Heart left ventricle (tissue), 16 donors: ENCODE data around the gene CUX1. TPM values are rescaled to one million over a fixed set of nuclear protein-coding genes. Genes with fewer than 3 reads are reported as not detected.
A peak's percentile ranks its signal among the peaks of the same experiment; 100 is the strongest.

ENCODE experiments used
- ATAC-seq, 4 donors: fragments of 200-7000 bp; cut with Tn5 transposase; one replicate each; pipeline ENCODE4 v1.9.1; 2020 to 2022; ENCODE audit warnings: moderate library complexity in 4 of 4, mild to moderate bottlenecking in 3 of 4, moderate number of reproducible peaks in 1 of 4
- DNase-seq, 5 donors: peaks; one replicate each; pipeline ENCODE4 v3.0.0-alpha.2; 2020
- H3K27ac ChIP-seq, 12 donors: fragments of 200-600 bp; sonication (generic) in 4 of 12; one replicate each; pipeline versions ENCODE4 v1.5.0 to v1.8.0; 2016 to 2022; ENCODE audit warnings: mild to moderate bottlenecking in 2 of 12
- H3K27me3 ChIP-seq, 9 donors: fragments of 200-600 bp; sonication (generic) in 2 of 9; one replicate each; pipeline versions ENCODE4 v1.5.1 to v1.8.0; 2016 to 2022; ENCODE audit warnings: mild to moderate bottlenecking in 3 of 9
- H3K36me3 ChIP-seq, 9 donors: fragments of 200-600 bp; sonication (generic) in 2 of 9; one replicate each; pipeline versions ENCODE4 v1.5.0 to v1.8.0; 2018 to 2022; ENCODE audit warnings: mild to moderate bottlenecking in 2 of 9
- H3K4me1 ChIP-seq, 12 donors: fragments of 200-600 bp; sonication (generic) in 4 of 12; one replicate each; pipeline versions ENCODE4 v1.5.0 to v1.8.0; 2016 to 2022; ENCODE audit warnings: mild to moderate bottlenecking in 3 of 12
- H3K4me3 ChIP-seq, 12 donors: fragments of 200-600 bp; sonication (generic) in 4 of 12; one replicate each; pipeline versions ENCODE4 v1.5.0 to v1.8.0; 2017 to 2022; ENCODE audit warnings: mild to moderate bottlenecking in 9 of 12, moderate library complexity in 4 of 12
- H3K9me3 ChIP-seq, 12 donors: fragments of 200-600 bp; sonication (generic) in 4 of 12; one replicate each; pipeline versions ENCODE4 v1.5.0 to v1.8.0; 2016 to 2022; ENCODE audit warnings: mild to moderate bottlenecking in 1 of 12
- POLR2A ChIP-seq, 2 donors: fragments of 450-650 bp; IDR thresholded peaks; one replicate each; pipeline ENCODE4 v1.6.1; 2017; ENCODE audit warnings: antibody characterized with exemption in 2 of 2, mild to moderate bottlenecking in 2 of 2, moderate library complexity in 2 of 2
- WGBS, 4 donors: extraction: QIAGEN DNeasy Blood & Tissue Kit in 2 of 4; methylation state at CpG; one replicate each; pipeline versions ENCODE4 v1.1.5 to v1.1.7; 2013 to 2018; 5-methylcytosine and 5-hydroxymethylcytosine counted together
- intact Hi-C, 10 donors: fragments of 100-400 bp; cut with DNase I; formaldehyde crosslinking; loops; one replicate each; pipeline versions ENCODE4 v1.11.1 to v1.14.2; 2022
- polyA plus RNA-seq, 2 donors: library from polyadenylated mRNA; stranded (reverse); fragments of 200-250 nt; gene quantifications; one replicate each; pipeline ENCODE4 v1.2.3, GENCODE V29; 2013
- total RNA-seq, 9 donors: library from RNA; depleted of rRNA in 2 of 9; stranded (reverse); fragments of >200 nt in 2 of 9; fragmentation: NEBNext Ultra II Directional in 3 of 9; extraction: Animal tissue kit (Norgen Biotek cat#: 25700) in 3 of 9; gene quantifications; one replicate each; pipeline versions ENCODE4 v1.1.0 to v1.2.4, GENCODE V29; 2016 to 2023
- TF ChIP-seq, protein P1 (sequence below), 12 donors: fragments of 200-600 bp; sonication (generic) in 4 of 12; IDR thresholded peaks; one replicate each; pipeline versions ENCODE4 v1.5.0 to v1.8.0; 2018 to 2022; ENCODE audit warnings: antibody characterized with exemption in 12 of 12, mild to moderate bottlenecking in 5 of 12
- donor health status: ischemic (EF 13 %, LVEDD 7.1; RV severe dilation, severe dysfunction).
- donor health status: healthy with polysubstance abuse.
- donor health status: DM: no; HTN: yes; CAD: no.
- donor health status: DM: no; HTN: no; CAD: no.
- donor health status: ischemic (EF 25% LVEDD 6.9; RV normal size, moderate dysfunction).
- donor health status: ischemic (EF 25% LVEDD 5.7; RV mildly dilated, moderate dysfunction).
- donor health status: healthy.
- donor health status: DM: yes; HTN: yes; CAD: no.
- donor health status: ischemic (EF 35%, LVEDD 5.7; RV mildly dilated, moderate dysfunction).
- donor health status: nonischemic (EF 11% LVEDD 7.7; RV severe dilation, severe dysfunction).
- donor health status: DM: yes; HTN: yes; CAD: no.
- donor health status: PGD.
- donor health status: ischemic (EF 29% LVEDD 5.4; RV normal size, mild dysfunction).
- donor health status: nonischemic (EF 23%, LVEDD 6.1; RV moderate dilation, normal function).

The CUX1 gene
- total and polyA plus RNA-seq, 11 donors: 51.9 to 173 (median 122) TPM

GRCh38 chr7:101838837-101839483, 21.5 kb downstream of the CUX1 start:
- intact Hi-C loops: no loop called here
- Histone ChIP-seq H3K36me3 (no peaks in the 10 kb centered on the region), H3K4me1 (peaks cover 0 to 19% (median 4%) of the 10 kb centered on the region in 12 donors), H3K27me3 (no peaks in the 10 kb centered on the region), H3K27ac (peak overlapping the region in 7 of 12 donors; percentile 7 to 55 (median 44)), H3K9me3 (no peaks in the 10 kb centered on the region), H3K4me3 (no peak overlapping the region)
- no peak for TF ChIP-seq POLR2A (IDR thresholded peaks at IDR 0.05)
- TF ChIP-seq, protein P1, sequence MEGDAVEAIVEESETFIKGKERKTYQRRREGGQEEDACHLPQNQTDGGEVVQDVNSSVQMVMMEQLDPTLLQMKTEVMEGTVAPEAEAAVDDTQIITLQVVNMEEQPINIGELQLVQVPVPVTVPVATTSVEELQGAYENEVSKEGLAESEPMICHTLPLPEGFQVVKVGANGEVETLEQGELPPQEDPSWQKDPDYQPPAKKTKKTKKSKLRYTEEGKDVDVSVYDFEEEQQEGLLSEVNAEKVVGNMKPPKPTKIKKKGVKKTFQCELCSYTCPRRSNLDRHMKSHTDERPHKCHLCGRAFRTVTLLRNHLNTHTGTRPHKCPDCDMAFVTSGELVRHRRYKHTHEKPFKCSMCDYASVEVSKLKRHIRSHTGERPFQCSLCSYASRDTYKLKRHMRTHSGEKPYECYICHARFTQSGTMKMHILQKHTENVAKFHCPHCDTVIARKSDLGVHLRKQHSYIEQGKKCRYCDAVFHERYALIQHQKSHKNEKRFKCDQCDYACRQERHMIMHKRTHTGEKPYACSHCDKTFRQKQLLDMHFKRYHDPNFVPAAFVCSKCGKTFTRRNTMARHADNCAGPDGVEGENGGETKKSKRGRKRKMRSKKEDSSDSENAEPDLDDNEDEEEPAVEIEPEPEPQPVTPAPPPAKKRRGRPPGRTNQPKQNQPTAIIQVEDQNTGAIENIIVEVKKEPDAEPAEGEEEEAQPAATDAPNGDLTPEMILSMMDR (IDR thresholded peaks at IDR 0.05): no peak
- DNase-seq: peak in 2 of 5 donors; percentile 48 to 53
- WGBS, 4 donors: 50 to 60% (median 55%) methylated on average over 14 to 17 of the region's 17 CpGs
- peak; percentile 83 to 87 (median 86) for ATAC-seq

DNA sequence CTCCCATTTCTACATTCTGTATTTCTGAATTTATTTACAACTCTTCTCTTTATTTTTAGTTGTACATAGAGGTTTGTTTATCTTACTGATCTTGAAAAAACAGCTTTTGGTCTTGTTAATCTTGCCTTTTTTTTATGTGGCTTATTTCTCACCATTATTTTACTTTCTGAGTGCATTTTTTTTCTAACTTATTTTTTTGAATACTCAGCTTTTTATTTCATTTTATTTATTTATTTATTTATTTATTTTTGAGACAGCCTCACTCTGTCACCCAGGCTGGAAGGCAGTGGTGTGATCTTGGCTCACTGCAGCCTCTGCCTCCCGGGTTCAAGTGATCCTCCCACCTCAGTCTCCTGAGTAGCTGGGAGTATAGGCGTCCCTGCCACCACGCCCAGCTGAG, 23.9 kb downstream of the CUX1 start:
- H3K9me3 ChIP-seq: no peaks in the 10 kb centered on the region
- 79 to 89% (median 83%) methylated on average over 3 of the region's 3 CpGs for WGBS, 4 donors

DNA sequence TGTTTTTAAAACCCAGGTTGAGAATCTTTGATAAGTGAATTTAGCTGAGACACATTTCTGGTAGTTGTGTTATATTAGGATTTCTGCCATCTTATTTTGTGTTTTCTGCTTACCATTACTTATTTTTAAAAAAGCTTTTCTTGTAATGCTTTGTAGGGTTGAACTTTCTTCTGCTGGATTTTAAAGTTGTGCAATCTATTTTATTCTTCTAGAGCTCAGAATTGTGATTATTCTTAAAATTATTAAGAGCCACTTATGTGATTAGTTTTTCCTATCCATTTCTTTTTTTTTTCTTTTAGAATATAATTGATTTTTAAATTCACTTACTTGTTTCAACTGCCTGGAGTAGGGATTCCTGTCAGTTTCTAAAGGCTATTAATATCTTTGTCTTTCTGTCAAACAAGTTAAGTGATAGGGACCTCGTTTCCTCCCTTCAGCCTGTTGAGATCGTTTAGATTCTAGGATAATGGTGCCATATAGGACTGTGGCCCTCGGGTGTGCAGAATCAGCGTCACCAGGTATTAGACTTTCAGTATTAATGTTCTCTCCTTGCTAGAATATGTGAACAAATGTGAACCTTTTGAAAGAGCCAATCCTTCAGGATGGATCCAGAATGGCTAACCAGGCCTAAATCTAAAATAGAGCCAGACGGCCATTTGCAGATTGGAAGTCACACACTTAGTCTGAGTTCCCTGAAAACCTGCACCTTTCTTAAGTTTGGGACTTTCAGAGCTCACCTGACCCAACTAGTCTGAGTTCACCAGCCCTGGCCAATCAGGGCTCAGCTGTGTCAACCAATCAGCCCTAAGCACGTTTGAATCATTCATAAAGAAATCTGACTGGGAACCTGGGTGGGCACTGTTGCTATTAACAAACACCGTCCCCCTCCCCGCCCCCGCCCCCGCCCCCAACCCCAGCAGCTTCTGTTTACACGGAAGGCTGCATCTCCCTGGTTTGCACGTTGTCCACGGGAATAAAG, 26.2 kb downstream of the CUX1 start:
- Histone ChIP-seq H3K27me3 (no peaks in the 10 kb centered on the region), H3K4me1 (peaks cover 0 to 28% (median 4%) of the 10 kb centered on the region in 12 donors), H3K36me3 (no peaks in the 10 kb centered on the region), H3K27ac (no peak overlapping the region), H3K4me3 (no peak overlapping the region), H3K9me3 (peaks cover 0 to 12% (median 0%) of the 10 kb centered on the region in 12 donors)
- TF ChIP-seq POLR2A (IDR thresholded peaks at IDR 0.05): no peak
- TF ChIP-seq, protein P1 (IDR thresholded peaks at IDR 0.05): no peak
- no peak for ATAC-seq
- intact Hi-C loops: no loop called here
- DNase-seq: peak in 1 of 5 donors; percentile 9
- WGBS, 4 donors: 51 to 65% (median 59%) methylated on average over 13 of the region's 13 CpGs

More for the DNA sequence above, 23.9 kb downstream of the CUX1 start:
- H3K4me1 ChIP-seq: peaks cover 0 to 29% (median 4%) of the 10 kb centered on the region in 12 donors
- no peaks in the 10 kb centered on the region for H3K27me3 ChIP-seq
- intact Hi-C loops: no loop called here
- no peak overlapping the region for H3K27ac ChIP-seq
- ATAC-seq (no peak), DNase-seq (peak in 1 of 5 donors; percentile 11)
- H3K4me3 ChIP-seq: no peak overlapping the region
- no peaks in the 10 kb centered on the region for H3K36me3 ChIP-seq
- TF ChIP-seq POLR2A (IDR thresholded peaks at IDR 0.05): no peak
- TF ChIP-seq, protein P1 (IDR thresholded peaks at IDR 0.05): no peak

DNA sequence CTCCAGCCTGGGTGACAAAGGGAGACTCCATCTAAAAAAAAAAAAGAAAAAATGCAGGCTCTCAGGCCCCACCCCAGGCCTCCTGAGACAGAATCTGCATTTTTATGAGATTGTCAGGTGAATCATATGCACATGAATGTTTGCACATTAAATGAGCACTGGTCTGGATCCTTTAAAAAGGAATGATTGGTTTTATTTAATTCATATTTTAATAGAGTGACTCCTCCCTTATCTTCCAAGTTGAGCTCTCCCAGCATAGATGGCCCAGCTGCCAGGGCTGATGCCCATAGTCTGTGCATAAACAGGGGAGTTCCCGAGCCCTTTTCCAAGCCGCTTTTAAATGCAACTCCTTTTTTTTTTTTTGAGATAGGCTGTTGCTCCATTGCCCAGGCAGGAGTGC, 28.5 kb downstream of the CUX1 start:
- no peaks in the 10 kb centered on the region for H3K36me3 ChIP-seq
- peaks cover 0 to 12% (median 0%) of the 10 kb centered on the region in 12 donors for H3K9me3 ChIP-seq
- H3K4me1 ChIP-seq: peaks cover 0 to 23% (median 4%) of the 10 kb centered on the region in 12 donors
- intact Hi-C loops: no loop called here
- no peak for TF ChIP-seq POLR2A (IDR thresholded peaks at IDR 0.05)
- TF ChIP-seq, protein P1 (IDR thresholded peaks at IDR 0.05): no peak
- no peak overlapping the region for H3K27ac ChIP-seq
- WGBS, 4 donors: 74 to 90% (median 86%) methylated on average over 2 of the region's 2 CpGs
- ATAC-seq (no peak), DNase-seq (peak in 1 of 5 donors; percentile 3)
- H3K27me3 ChIP-seq: no peaks in the 10 kb centered on the region
- H3K4me3 ChIP-seq: no peak overlapping the region
